ENCODE results near the gene TTBK1. TPM values are rescaled to one million over a fixed set of nuclear protein-coding genes. Genes with fewer than 3 reads are reported as not detected.

TTBK1 gene
- total and polyA plus RNA-seq, 10 of the 15 experiments (the other 5 are each of a cell fraction or from before 2014, with no cell fraction given), result 0.05 to 0.27 TPM; not detected in 8

DNA sequence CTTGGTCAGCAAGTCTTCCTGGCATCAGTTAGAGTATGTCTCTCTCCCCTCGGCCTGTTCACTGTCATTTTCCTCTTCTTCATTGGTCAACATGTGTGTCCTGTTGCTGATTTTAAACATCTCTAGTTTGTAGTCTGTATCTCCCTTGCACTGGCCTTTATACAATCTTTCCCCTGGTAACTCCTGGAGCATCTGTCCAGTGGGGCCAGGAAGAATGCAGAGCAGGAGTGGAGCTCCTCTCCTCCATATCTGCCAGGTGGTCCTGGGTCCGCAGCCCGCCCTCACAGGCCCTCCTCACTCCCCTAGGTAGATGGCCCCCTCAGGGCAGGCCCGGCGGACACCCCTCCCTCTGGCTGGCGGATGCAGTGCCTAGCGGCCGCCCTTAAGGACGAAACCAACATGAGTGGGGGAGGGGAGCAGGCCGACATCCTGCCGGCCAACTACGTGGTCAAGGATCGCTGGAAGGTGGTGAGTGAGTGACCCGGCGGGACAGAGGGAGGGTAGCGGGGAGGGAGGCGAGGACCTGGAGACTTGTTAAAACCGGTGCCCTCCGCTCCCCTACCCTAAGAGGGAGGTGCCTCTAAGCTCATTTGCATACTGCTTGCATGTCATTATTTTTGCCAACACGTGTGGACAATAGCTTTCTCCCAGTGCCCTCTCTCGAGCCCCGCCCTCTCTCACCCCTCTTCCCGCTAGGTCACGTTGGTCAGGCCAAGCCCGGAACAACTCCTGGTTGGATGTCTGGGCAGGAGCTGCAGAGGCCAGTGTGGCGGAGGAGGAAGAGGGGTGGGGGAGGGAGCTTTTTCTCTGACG is 3.2 kb downstream of the TTBK1 start (continued):
- no peak for TF ChIP-seq ZNF592 (IDR thresholded peaks at IDR 0.05)
- TF ChIP-seq ZNF384 (IDR thresholded peaks at IDR 0.05; ENCODE audit: borderline replicate concordance, low read depth, low read length), result no peak
- no peak for TF ChIP-seq BACH1 (IDR thresholded peaks at IDR 0.05; ENCODE audit: borderline replicate concordance)
- no peak for TF ChIP-seq KAT2A (conservative IDR thresholded peaks at IDR 0.05; ENCODE audit: control insufficient read depth, low read depth, low read length)
- TF ChIP-seq POLR2A (IDR thresholded peaks at IDR 0.05; ENCODE audit: low read depth, low read length), result no peak
- TF ChIP-seq, protein P1, sequence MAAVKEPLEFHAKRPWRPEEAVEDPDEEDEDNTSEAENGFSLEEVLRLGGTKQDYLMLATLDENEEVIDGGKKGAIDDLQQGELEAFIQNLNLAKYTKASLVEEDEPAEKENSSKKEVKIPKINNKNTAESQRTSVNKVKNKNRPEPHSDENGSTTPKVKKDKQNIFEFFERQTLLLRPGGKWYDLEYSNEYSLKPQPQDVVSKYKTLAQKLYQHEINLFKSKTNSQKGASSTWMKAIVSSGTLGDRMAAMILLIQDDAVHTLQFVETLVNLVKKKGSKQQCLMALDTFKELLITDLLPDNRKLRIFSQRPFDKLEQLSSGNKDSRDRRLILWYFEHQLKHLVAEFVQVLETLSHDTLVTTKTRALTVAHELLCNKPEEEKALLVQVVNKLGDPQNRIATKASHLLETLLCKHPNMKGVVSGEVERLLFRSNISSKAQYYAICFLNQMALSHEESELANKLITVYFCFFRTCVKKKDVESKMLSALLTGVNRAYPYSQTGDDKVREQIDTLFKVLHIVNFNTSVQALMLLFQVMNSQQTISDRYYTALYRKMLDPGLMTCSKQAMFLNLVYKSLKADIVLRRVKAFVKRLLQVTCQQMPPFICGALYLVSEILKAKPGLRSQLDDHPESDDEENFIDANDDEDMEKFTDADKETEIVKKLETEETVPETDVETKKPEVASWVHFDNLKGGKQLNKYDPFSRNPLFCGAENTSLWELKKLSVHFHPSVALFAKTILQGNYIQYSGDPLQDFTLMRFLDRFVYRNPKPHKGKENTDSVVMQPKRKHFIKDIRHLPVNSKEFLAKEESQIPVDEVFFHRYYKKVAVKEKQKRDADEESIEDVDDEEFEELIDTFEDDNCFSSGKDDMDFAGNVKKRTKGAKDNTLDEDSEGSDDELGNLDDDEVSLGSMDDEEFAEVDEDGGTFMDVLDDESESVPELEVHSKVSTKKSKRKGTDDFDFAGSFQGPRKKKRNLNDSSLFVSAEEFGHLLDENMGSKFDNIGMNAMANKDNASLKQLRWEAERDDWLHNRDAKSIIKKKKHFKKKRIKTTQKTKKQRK (IDR thresholded peaks at IDR 0.05; ENCODE audit: low read depth, low read length), result no peak
- no peak for TF ChIP-seq RAD51 (IDR thresholded peaks at IDR 0.05)
- TF ChIP-seq ZBTB4 (CRISPR knock-in tag; IDR thresholded peaks at IDR 0.05), result no peak
- TF ChIP-seq SUPT20H (IDR thresholded peaks at IDR 0.05; ENCODE audit: borderline replicate concordance, control insufficient read depth, low read depth, low read length), result no peak
- no peak for TF ChIP-seq NRF1 (conservative IDR thresholded peaks at IDR 0.05; ENCODE audit: low read depth, low read length)
- TF ChIP-seq ZZZ3 (IDR thresholded peaks at IDR 0.05; ENCODE audit: control insufficient read depth, insufficient read length, low read depth), result no peak
- TF ChIP-seq MYB (IDR thresholded peaks at IDR 0.05; ENCODE audit: borderline replicate concordance, low read depth, low read length), result no peak
- TF ChIP-seq CBX3 (IDR thresholded peaks at IDR 0.05; ENCODE audit: borderline replicate concordance, low read depth), result no peak
- TF ChIP-seq, protein P2, sequence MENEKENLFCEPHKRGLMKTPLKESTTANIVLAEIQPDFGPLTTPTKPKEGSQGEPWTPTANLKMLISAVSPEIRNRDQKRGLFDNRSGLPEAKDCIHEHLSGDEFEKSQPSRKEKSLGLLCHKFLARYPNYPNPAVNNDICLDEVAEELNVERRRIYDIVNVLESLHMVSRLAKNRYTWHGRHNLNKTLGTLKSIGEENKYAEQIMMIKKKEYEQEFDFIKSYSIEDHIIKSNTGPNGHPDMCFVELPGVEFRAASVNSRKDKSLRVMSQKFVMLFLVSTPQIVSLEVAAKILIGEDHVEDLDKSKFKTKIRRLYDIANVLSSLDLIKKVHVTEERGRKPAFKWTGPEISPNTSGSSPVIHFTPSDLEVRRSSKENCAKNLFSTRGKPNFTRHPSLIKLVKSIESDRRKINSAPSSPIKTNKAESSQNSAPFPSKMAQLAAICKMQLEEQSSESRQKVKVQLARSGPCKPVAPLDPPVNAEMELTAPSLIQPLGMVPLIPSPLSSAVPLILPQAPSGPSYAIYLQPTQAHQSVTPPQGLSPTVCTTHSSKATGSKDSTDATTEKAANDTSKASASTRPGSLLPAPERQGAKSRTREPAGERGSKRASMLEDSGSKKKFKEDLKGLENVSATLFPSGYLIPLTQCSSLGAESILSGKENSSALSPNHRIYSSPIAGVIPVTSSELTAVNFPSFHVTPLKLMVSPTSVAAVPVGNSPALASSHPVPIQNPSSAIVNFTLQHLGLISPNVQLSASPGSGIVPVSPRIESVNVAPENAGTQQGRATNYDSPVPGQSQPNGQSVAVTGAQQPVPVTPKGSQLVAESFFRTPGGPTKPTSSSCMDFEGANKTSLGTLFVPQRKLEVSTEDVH (IDR thresholded peaks at IDR 0.05; ENCODE audit: low read depth, partially characterized antibody), result no peak
- TF ChIP-seq SMC3 (IDR thresholded peaks at IDR 0.05; ENCODE audit: borderline replicate concordance, low read length), result no peak

Data from GM12878 (cell line).